Measurements from ENCODE around the gene ERO1B.

DNA sequence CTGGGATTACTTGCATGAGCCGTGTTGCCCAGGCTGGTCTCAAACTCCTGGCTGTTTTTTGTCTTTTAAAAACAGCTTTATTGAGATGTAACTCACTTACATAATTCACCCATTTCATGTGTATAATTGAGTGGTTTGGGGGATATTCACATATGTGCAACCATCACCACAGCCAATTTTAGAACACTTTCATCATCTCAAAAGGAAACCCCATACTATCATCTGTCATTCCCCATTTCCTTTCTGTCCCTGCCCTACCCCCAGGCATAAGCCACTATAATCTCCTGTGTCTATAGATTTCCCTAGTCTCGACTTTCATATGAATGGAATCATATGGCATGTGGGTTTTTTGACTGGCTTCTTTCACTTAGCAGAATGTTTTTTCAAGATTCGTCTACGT, 96.1 kb downstream of the ERO1B start:
- TF ChIP-seq, protein P1, sequence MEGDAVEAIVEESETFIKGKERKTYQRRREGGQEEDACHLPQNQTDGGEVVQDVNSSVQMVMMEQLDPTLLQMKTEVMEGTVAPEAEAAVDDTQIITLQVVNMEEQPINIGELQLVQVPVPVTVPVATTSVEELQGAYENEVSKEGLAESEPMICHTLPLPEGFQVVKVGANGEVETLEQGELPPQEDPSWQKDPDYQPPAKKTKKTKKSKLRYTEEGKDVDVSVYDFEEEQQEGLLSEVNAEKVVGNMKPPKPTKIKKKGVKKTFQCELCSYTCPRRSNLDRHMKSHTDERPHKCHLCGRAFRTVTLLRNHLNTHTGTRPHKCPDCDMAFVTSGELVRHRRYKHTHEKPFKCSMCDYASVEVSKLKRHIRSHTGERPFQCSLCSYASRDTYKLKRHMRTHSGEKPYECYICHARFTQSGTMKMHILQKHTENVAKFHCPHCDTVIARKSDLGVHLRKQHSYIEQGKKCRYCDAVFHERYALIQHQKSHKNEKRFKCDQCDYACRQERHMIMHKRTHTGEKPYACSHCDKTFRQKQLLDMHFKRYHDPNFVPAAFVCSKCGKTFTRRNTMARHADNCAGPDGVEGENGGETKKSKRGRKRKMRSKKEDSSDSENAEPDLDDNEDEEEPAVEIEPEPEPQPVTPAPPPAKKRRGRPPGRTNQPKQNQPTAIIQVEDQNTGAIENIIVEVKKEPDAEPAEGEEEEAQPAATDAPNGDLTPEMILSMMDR (IDR thresholded peaks at IDR 0.05), result no peak
- TF ChIP-seq POLR2A (IDR thresholded peaks at IDR 0.05), result no peak
